Stimulated activated CD4-positive, alpha-beta T cell treated with anti-CD3 and anti-CD28 coated beads, Interleukin-1b, Interleukin-23, amount 100 ng/mL, for 1 hour (primary cell): ENCODE measurements around the gene SPATA20.

Experiments
- DNase-seq, 2 donors: peaks; one replicate each; pipeline ENCODE4 v3.0.0-alpha.2; 2020; ENCODE audit warnings: low read depth in 2 of 2

Gene SPATA20

GRCh38 chr17:50558941-50559614, 12.1 kb downstream of the SPATA20 start:
- no peak for DNase-seq

- no peak for DNase-seq
Measured at GRCh38 chr17:50559674-50560184, 12.8 kb downstream of the SPATA20 start.

GRCh38 chr17:50560185-50560824, 13.3 kb downstream of the SPATA20 start, which contains the start of gene CACNA1G:
Gene CACNA1G, plus strand, starts transcription at chr17:50560715. Its CDS starts 745 bp downstream, at chr17:50561460.
- DNase-seq: peak; percentile 62 to 82

GRCh38 chr17:50560931-50561745, 14.2 kb downstream of the SPATA20 start:
- no peak for DNase-seq

GRCh38 chr17:50561746-50562141, 14.8 kb downstream of the SPATA20 start:
- DNase-seq: no peak

- DNase-seq: no peak
Measured at GRCh38 chr17:50562242-50563091, 15.5 kb downstream of the SPATA20 start.

- no peak for DNase-seq
Measured at GRCh38 chr17:50563092-50563511, 16.1 kb downstream of the SPATA20 start.

- no peak for DNase-seq
Measured at GRCh38 chr17:50564916-50565315, 17.9 kb downstream of the SPATA20 start.

GRCh38 chr17:50565402-50566350, 18.7 kb downstream of the SPATA20 start:
- DNase-seq: no peak

- no peak for DNase-seq
Measured at GRCh38 chr17:50566886-50567285, 19.9 kb downstream of the SPATA20 start.

- no peak for DNase-seq
Measured at GRCh38 chr17:50568659-50569058, 21.7 kb downstream of the SPATA20 start.

- DNase-seq: no peak
Measured at GRCh38 chr17:50569592-50569991, 22.6 kb downstream of the SPATA20 start.

- DNase-seq: no peak
Measured at GRCh38 chr17:50570032-50570431, 23.1 kb downstream of the SPATA20 start.

GRCh38 chr17:50570528-50570927, 23.6 kb downstream of the SPATA20 start:
- DNase-seq: no peak

- DNase-seq: no peak
Measured at GRCh38 chr17:50571681-50572080, 24.7 kb downstream of the SPATA20 start.

GRCh38 chr17:50572541-50572940, 25.6 kb downstream of the SPATA20 start:
- no peak for DNase-seq

GRCh38 chr17:50573866-50574611, 27.1 kb downstream of the SPATA20 start:
- no peak for DNase-seq

- DNase-seq: no peak
Measured at GRCh38 chr17:50575581-50576210, 28.7 kb downstream of the SPATA20 start.

- no peak for DNase-seq
Measured at GRCh38 chr17:50576864-50577263, 29.9 kb downstream of the SPATA20 start.
